Activated CD4-positive, alpha-beta memory T cell treated with anti-CD3 and anti-CD28 coated beads for 36 hours (primary cell): Measurements from ENCODE around the gene TMEM63C. TPM values are rescaled to one million over a fixed set of nuclear protein-coding genes. Genes with fewer than 3 reads are reported as not detected.

Experiments used
- CTCF ChIA-PET: fragments of 350-600 bp; sonication (Branson Sonifier 250); formaldehyde crosslinking; loops from one replicate; lab custom pipeline; 2021; ENCODE audit warnings: antibody characterized with exemption, inconsistent platforms; lab: Charles Lee
- POLR2A ChIA-PET: fragments of 350-600 bp; sonication (Branson Sonifier 250); formaldehyde crosslinking; loops from one replicate; lab custom pipeline; 2021; ENCODE audit warnings: antibody characterized with exemption; lab: Charles Lee
- DNase-seq: peaks from one replicate; pipeline ENCODE4 v3.0.0-alpha.2; 2020
- H3K27ac Mint-ChIP-seq: one replicate; pipeline ENCODE4 v1.8.0; 2021; ENCODE audit warnings: mixed read lengths
- H3K27me3 Mint-ChIP-seq: one replicate; pipeline ENCODE4 v1.8.0; 2021; ENCODE audit warnings: mixed read lengths
- H3K36me3 Mint-ChIP-seq: one replicate; pipeline ENCODE4 v1.8.0; 2021; ENCODE audit warnings: mixed read lengths
- H3K4me1 Mint-ChIP-seq: one replicate; pipeline ENCODE4 v1.8.0; 2021; ENCODE audit warnings: low read depth, mixed read lengths
- H3K4me3 Mint-ChIP-seq: one replicate; pipeline ENCODE4 v1.8.0; 2021; ENCODE audit warnings: mild to moderate bottlenecking, mixed read lengths
- H3K9me3 Mint-ChIP-seq: one replicate; pipeline ENCODE4 v1.8.0; 2021; ENCODE audit warnings: mixed read lengths
- intact Hi-C: fragments of 100-400 bp; cut with micrococcal nuclease; formaldehyde crosslinking; loops from one replicate; pipeline ENCODE4 v1.15.1; 2023
- microRNA-seq: library from miRNA; unstranded; fragments of <30 nt; microRNA quantifications from one replicate; pipeline ENCODE4 v1.2.0, GENCODE V29; 2022; ENCODE audit warnings: borderline number of aligned reads, borderline microRNAs expressed, borderline replicate concordance
- total RNA-seq, 2 experiments: library from RNA; stranded (reverse); gene quantifications; one replicate each; pipeline ENCODE4 v1.2.3, GENCODE V29; 2021

TMEM63C gene
- total RNA-seq, 2 experiments from 2014 or later: 0.80 to 1.7 TPM

DNA sequence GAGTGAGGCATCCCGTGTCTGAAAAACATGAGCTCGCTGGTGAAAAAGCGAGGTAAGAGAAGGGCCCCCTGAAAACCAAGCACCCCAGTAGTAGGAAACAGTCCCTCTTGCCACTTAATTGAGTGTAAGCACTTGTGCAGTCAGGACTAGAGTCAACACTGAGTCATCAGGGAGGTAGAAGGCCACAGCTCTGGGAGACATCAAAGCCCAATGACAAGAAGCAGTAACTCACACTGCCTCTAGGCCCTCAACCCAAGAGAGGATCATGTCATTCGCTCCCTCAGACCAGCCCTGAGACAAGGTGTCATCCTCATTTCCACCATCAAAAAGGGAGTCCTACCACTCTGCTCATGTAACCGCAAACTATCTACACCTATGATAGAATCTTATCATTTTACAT is 121.3 kb downstream of the TMEM63C start:
- H3K4me1 Mint-ChIP-seq: peaks cover 31% of the 10 kb centered on the region
- peaks cover under 1% of the 10 kb centered on the region for H3K36me3 Mint-ChIP-seq
- no peak overlapping the region for H3K4me3 Mint-ChIP-seq
- H3K27ac Mint-ChIP-seq: peak overlapping the region; percentile 84
- CTCF ChIA-PET: interaction anchor here (0.7 to 11.4 kb wide), 6 partner anchors 11 to 248 kb away, joined by 3 to 321 read pairs (median 6); partner anchors contain the start of genes SAMD15 and TMED8
- intact Hi-C loops: loop anchor here (1.0 to 5.0 kb wide), 7 partner anchors 13 to 346 kb away; partner anchors contain the start of genes GSTZ1 and VIPAS39
- DNase-seq: peak; percentile 83
- POLR2A ChIA-PET: interaction anchor here (1.2 to 4.2 kb wide), 4 partner anchors 13 to 155 kb away, joined by 3 to 30 read pairs (median 10); partner anchors contain the start of genes AHSA1, GSTZ1, POMT2 and SAMD15
- no peaks in the 10 kb centered on the region for H3K27me3 Mint-ChIP-seq
- no peaks in the 10 kb centered on the region for H3K9me3 Mint-ChIP-seq

DNA sequence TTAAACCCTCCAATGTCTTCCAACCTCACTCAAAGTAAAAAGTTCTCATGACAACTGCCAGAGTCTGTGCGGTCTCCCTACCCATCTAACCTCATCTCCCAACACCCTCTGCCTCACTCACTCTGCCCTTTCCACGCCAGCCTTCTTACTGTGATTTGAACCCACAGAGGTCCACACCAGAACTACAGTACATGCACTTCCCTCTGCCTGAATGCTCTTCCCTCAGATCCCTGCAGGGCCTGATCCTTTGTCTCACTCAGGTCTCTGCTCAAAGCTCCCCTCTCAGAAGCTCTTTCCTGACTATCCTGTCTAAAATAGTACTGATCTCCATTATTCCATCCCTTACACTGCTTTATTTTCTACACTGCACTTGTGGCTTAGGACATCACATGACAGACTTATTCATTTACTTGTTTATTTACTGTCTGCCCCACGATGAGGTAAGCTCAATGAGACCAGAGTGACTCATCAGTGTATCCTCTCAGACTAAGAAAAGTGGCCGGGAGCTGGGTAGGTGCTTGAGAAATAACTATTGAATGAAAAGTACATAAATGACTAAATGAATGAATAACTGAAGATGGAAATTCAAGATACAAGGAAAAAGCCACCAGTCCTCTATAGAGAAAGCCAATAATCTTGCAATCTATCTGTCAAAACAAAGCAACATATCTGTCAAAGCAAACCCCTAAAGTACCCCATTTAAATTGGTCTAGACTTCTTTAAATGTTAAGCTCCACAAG is 122.0 kb downstream of the TMEM63C start:
- H3K27me3 Mint-ChIP-seq: no peaks in the 10 kb centered on the region
- peaks cover 31% of the 10 kb centered on the region for H3K4me1 Mint-ChIP-seq
- ChIA-PET CTCF (interaction anchor here (0.6 to 11.4 kb wide), 9 partner anchors 10 to 429 kb away, joined by 3 to 321 read pairs (median 5); partner anchors contain the start of genes GSTZ1, POMT2, SAMD15 and TMED8), POLR2A (interaction anchor here (0.9 to 4.2 kb wide), 7 partner anchors 12 to 205 kb away, joined by 3 to 30 read pairs (median 5); partner anchors contain the start of genes AHSA1, GSTZ1, POMT2 and SAMD15)
- H3K4me3 Mint-ChIP-seq: peak overlapping the region; percentile 9
- H3K27ac Mint-ChIP-seq: peak overlapping the region; percentile 84
- intact Hi-C loops: loop anchor here (1.0 to 5.0 kb wide), 7 partner anchors 13 to 346 kb away; partner anchors contain the start of genes GSTZ1 and VIPAS39
- no peaks in the 10 kb centered on the region for H3K36me3 Mint-ChIP-seq
- DNase-seq: peak; percentile 73
- H3K9me3 Mint-ChIP-seq: no peaks in the 10 kb centered on the region

DNA sequence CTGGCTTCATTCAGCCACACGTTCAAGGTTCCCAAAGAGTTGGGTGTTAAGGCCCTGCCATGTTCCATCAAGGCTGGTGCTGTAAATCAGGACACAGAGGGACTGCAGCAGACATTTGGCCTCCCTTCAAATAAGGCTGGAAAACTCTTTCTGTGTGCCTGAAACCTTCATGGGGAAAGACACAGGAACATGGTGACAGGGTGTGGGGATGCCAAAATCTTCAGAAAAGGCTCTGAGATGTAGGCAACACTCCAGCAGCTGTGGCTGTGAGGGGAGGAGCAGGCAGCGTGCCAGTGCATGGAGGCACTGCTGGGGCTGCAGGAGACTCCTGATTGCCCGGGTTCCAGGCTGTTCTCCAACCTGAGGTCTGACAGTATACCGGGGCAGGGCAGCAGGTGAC is 124.1 kb downstream of the TMEM63C start:
- Mint-ChIP-seq H3K36me3 (no peaks in the 10 kb centered on the region), H3K27me3 (no peaks in the 10 kb centered on the region), H3K9me3 (no peaks in the 10 kb centered on the region), H3K4me1 (peaks cover 31% of the 10 kb centered on the region), H3K4me3 (no peak overlapping the region), H3K27ac (no peak overlapping the region)
- DNase-seq: no peak
- POLR2A ChIA-PET: interaction anchor here (4.2 kb wide), 1 partner anchor 15 kb away, joined by 30 read pairs; the partner anchor contains the start of genes GSTZ1 and POMT2
- intact Hi-C loops: no loop called here
- CTCF ChIA-PET: interaction anchor here (2.2 to 11.4 kb wide), 2 partner anchors 8 to 15 kb away, joined by 15 to 321 read pairs; partner anchors contain the start of genes GSTZ1 and POMT2

DNA sequence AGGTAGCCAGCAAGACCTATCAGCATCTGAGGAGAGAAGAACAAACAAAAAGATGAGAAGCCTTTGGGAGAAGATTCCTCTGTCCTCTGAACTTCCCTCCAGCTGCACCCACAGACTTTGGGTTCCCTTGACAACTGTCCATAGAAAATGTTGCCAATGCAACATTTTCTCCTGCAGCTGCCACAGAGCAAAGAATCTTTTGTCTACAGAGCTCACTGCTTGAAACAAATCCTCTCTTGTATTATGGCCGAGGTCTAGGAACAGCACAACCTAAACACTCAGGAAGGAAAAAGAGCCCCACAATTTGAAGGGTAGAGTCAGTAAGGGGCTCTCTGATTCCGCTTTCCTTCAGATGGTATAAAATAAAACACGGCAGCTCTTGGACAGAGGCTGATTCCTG is 124.8 kb downstream of the TMEM63C start:
- no peaks in the 10 kb centered on the region for H3K36me3 Mint-ChIP-seq
- no peaks in the 10 kb centered on the region for H3K27me3 Mint-ChIP-seq
- H3K4me3 Mint-ChIP-seq: no peak overlapping the region
- intact Hi-C loops: no loop called here
- POLR2A ChIA-PET: no interaction called here
- CTCF ChIA-PET: interaction anchor here (0.7 to 11.4 kb wide), 2 partner anchors 8 to 155 kb away, joined by 3 to 321 read pairs; no protein-coding TSS in a partner anchor
- no peak for DNase-seq
- no peaks in the 10 kb centered on the region for H3K9me3 Mint-ChIP-seq
- peaks cover 31% of the 10 kb centered on the region for H3K4me1 Mint-ChIP-seq
- H3K27ac Mint-ChIP-seq: no peak overlapping the region

DNA sequence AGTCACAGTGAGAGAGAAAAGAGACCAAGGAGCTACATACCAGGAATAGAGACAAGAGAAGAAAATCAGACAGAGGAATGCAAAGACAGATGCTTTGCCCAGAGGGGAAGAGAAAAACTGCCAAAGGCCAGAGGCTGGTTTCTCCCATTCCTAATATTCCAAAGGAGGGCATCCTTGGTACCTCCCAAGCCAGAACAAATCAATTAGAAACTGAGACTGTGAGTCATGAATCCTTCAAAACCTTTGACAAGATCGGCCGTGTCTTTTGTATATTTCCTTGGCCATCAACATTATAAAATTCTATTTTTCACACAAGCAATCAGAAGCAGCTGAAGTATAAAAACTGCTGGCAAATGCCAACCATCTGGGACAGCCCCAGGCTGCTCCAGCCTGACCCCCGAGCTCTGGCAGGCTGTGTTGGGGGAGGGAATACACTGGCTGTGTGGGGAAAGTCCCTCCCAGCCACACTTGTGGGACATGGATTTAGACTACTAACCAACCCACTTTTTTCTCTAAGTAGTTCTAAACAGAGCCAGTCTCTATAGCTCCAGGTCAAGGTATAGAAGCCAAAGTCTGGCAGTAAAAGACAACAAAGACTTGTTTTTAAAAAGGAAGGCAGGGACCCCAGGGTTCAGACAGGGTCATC is 125.4 kb downstream of the TMEM63C start:
- H3K36me3 Mint-ChIP-seq: no peaks in the 10 kb centered on the region
- no peaks in the 10 kb centered on the region for H3K27me3 Mint-ChIP-seq
- no peaks in the 10 kb centered on the region for H3K9me3 Mint-ChIP-seq
- ChIA-PET CTCF (interaction anchor here (0.7 to 11.4 kb wide), 3 partner anchors 7 to 156 kb away, joined by 3 to 321 read pairs (median 5); partner anchors contain the start of genes SAMD15 and TMED8), POLR2A (no interaction called here)
- H3K4me3 Mint-ChIP-seq: no peak overlapping the region
- H3K4me1 Mint-ChIP-seq: peaks cover 31% of the 10 kb centered on the region
- peak; percentile 28 for DNase-seq
- intact Hi-C loops: no loop called here
- H3K27ac Mint-ChIP-seq: no peak overlapping the region

Small RNA genes within 50 kb of the gene (microRNA-seq; reads per million reads assigned to microRNA genes)
- not detected for gene MIR1260A

Other genes starting within 250 kb of the TMEM63C start
- gene IRF2BPL, start 153.1 kb upstream of the TMEM63C start, total RNA-seq: 10 to 100 TPM; 38.5 to 41.1 TPM
- gene CIPC, start 83.5 kb upstream of the TMEM63C start, total RNA-seq: 1 to 10 TPM; 7.3 to 7.5 TPM
- not detected for gene ZDHHC22, start 40.0 kb upstream of the TMEM63C start, total RNA-seq
- gene NGB, start 89.4 kb downstream of the TMEM63C start, total RNA-seq: not detected
- 10 to 100 TPM; 12.9 to 13.1 TPM for gene POMT2, start 139.1 kb downstream of the TMEM63C start, total RNA-seq
- 10 to 100 TPM; 23.1 to 24.4 TPM for gene GSTZ1, start 139.2 kb downstream of the TMEM63C start, total RNA-seq
- gene TMED8, start 195.3 kb downstream of the TMEM63C start, total RNA-seq: 10 to 100 TPM; 26.9 to 27.8 TPM
- gene SAMD15, start 195.6 kb downstream of the TMEM63C start, total RNA-seq: under 1 TPM in 1 of 2 experiments, not detected in 1; 0.38 TPM
- gene NOXRED1, start 241.7 kb downstream of the TMEM63C start, total RNA-seq: under 1 TPM; 0.59 to 0.65 TPM